Breast epithelium (tissue), 3 donors: ENCODE measurements around the gene KIF6.

ENCODE experiments used
- POLR2AphosphoS5 ChIP-seq, 3 donors: sonication (generic); formaldehyde crosslinking; IDR thresholded peaks; one replicate each; pipeline ENCODE4 v1.6.1; 2017; ENCODE audit warnings: antibody characterized with exemption in 3 of 3
- TF ChIP-seq, protein P1 (sequence below), 3 donors: fragments of 450-650 bp; IDR thresholded peaks; one replicate each; pipeline ENCODE4 v1.5.1; 2016 to 2017; ENCODE audit warnings: antibody characterized with exemption in 3 of 3, mild to moderate bottlenecking in 3 of 3, moderate library complexity in 3 of 3

- TF ChIP-seq, protein P1, sequence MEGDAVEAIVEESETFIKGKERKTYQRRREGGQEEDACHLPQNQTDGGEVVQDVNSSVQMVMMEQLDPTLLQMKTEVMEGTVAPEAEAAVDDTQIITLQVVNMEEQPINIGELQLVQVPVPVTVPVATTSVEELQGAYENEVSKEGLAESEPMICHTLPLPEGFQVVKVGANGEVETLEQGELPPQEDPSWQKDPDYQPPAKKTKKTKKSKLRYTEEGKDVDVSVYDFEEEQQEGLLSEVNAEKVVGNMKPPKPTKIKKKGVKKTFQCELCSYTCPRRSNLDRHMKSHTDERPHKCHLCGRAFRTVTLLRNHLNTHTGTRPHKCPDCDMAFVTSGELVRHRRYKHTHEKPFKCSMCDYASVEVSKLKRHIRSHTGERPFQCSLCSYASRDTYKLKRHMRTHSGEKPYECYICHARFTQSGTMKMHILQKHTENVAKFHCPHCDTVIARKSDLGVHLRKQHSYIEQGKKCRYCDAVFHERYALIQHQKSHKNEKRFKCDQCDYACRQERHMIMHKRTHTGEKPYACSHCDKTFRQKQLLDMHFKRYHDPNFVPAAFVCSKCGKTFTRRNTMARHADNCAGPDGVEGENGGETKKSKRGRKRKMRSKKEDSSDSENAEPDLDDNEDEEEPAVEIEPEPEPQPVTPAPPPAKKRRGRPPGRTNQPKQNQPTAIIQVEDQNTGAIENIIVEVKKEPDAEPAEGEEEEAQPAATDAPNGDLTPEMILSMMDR (IDR thresholded peaks at IDR 0.05): no peak
- TF ChIP-seq POLR2AphosphoS5 (IDR thresholded peaks at IDR 0.05): no peak
Measured at GRCh38 chr6:39725632-39725997, 407 bp upstream of the KIF6 start.
